GM12873 (cell line): ENCODE data around the gene EXOC6B.

Experiments used
- CTCF ChIP-seq: IDR thresholded peaks from 2 replicates; pipeline ENCODE4 v1.5.1; 2012; ENCODE audit warnings: low read depth, mild to moderate bottlenecking, moderate library complexity, low read length, control low read depth; ENCODE audit not compliant: insufficient read depth; ENCODE audit errors: missing control alignments

Gene EXOC6B

GRCh38 chr2:72220170-72220569 is 605.7 kb downstream of the EXOC6B start:
- peak; percentile 43 for TF ChIP-seq CTCF

GRCh38 chr2:72214429-72215143 is 611.2 kb downstream of the EXOC6B start:
- no peak for TF ChIP-seq CTCF

GRCh38 chr2:72212486-72212855 is 613.4 kb downstream of the EXOC6B start:
- TF ChIP-seq CTCF = no peak

- TF ChIP-seq CTCF = no peak
Measured at GRCh38 chr2:72211777-72212485, 613.9 kb downstream of the EXOC6B start.

- TF ChIP-seq CTCF = no peak
Measured at GRCh38 chr2:72211350-72211749, 614.5 kb downstream of the EXOC6B start.

GRCh38 chr2:72210470-72210869 is 615.4 kb downstream of the EXOC6B start:
- TF ChIP-seq CTCF = no peak

- TF ChIP-seq CTCF = no peak
Measured at GRCh38 chr2:72208225-72208624, 617.6 kb downstream of the EXOC6B start.
